ENCODE data around the gene CYP2E1.

DNA sequence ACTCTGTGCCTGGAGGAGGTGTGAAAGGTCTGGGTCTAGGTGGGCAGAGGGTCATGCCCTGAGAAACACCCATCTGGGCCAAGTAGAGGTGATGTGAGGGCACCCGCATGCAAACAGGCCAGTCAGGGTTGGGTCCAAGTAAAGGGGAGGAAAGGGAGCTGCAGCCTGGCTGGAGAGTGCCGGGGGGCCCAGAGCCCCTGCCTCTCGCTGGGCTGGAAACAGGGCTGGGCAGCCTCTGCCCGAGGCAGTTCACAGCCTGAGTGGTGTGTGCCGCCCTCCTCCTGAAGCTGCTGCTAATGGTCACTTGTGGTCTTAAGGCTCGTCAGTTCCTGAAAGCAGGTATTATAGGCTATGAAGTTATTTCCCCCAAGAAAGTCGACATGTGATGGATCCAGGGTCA lies 7.3 kb downstream of the CYP2E1 start:
- TF ChIP-seq EP300 (IDR thresholded peaks at IDR 0.05) (no peak), POLR2A (IDR thresholded peaks at IDR 0.05) (no peak), POLR2AphosphoS5 (IDR thresholded peaks at IDR 0.05) (no peak)
- TF ChIP-seq, protein P1, sequence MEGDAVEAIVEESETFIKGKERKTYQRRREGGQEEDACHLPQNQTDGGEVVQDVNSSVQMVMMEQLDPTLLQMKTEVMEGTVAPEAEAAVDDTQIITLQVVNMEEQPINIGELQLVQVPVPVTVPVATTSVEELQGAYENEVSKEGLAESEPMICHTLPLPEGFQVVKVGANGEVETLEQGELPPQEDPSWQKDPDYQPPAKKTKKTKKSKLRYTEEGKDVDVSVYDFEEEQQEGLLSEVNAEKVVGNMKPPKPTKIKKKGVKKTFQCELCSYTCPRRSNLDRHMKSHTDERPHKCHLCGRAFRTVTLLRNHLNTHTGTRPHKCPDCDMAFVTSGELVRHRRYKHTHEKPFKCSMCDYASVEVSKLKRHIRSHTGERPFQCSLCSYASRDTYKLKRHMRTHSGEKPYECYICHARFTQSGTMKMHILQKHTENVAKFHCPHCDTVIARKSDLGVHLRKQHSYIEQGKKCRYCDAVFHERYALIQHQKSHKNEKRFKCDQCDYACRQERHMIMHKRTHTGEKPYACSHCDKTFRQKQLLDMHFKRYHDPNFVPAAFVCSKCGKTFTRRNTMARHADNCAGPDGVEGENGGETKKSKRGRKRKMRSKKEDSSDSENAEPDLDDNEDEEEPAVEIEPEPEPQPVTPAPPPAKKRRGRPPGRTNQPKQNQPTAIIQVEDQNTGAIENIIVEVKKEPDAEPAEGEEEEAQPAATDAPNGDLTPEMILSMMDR (IDR thresholded peaks at IDR 0.05), result no peak
